GM11168 (cell line): ENCODE data around the gene AKAP13.

Source experiments
- in situ Hi-C: fragments of 300-500 bp; cut with MboI; formaldehyde crosslinking; loops from one replicate; pipeline ENCODE4 v1.12.0; 2022; ENCODE audit warnings: low sequenced_read_pairs; ENCODE audit not compliant: unreplicated experiment

Gene AKAP13

GRCh38 chr15:85706779-85707518 is 326.5 kb downstream of the AKAP13 start:
- in situ Hi-C loops, result no loop called here

GRCh38 chr15:85707519-85708338 is 327.3 kb downstream of the AKAP13 start:
- in situ Hi-C loops, result no loop called here

- in situ Hi-C loops, result no loop called here
Measured at GRCh38 chr15:85708402-85708941, 328.1 kb downstream of the AKAP13 start.

- in situ Hi-C loops, result no loop called here
Measured at GRCh38 chr15:85709250-85709649, 328.8 kb downstream of the AKAP13 start.

GRCh38 chr15:85710340-85710842 is 330.0 kb downstream of the AKAP13 start:
- in situ Hi-C loops, result no loop called here

- in situ Hi-C loops, result no loop called here
Measured at GRCh38 chr15:85711580-85712192, 331.3 kb downstream of the AKAP13 start.

- in situ Hi-C loops, result no loop called here
Measured at GRCh38 chr15:85716261-85716660, 335.9 kb downstream of the AKAP13 start.

- in situ Hi-C loops, result no loop called here
Measured at GRCh38 chr15:85717212-85717611, 336.8 kb downstream of the AKAP13 start.

GRCh38 chr15:85718271-85718971 is 338.0 kb downstream of the AKAP13 start:
- in situ Hi-C loops, result no loop called here

- in situ Hi-C loops, result no loop called here
Measured at GRCh38 chr15:85718981-85719380, 338.6 kb downstream of the AKAP13 start.

GRCh38 chr15:85722374-85723152 is 342.2 kb downstream of the AKAP13 start:
- in situ Hi-C loops, result no loop called here

- in situ Hi-C loops, result no loop called here
Measured at GRCh38 chr15:85723960-85724945, 343.9 kb downstream of the AKAP13 start.

GRCh38 chr15:85725019-85725418 is 344.6 kb downstream of the AKAP13 start:
- in situ Hi-C loops, result no loop called here

- in situ Hi-C loops, result no loop called here
Measured at GRCh38 chr15:85725564-85725963, 345.2 kb downstream of the AKAP13 start.

- in situ Hi-C loops, result no loop called here
Measured at GRCh38 chr15:85726454-85726853, 346.1 kb downstream of the AKAP13 start.

- in situ Hi-C loops, result no loop called here
Measured at GRCh38 chr15:85727068-85727467, 346.7 kb downstream of the AKAP13 start.

- in situ Hi-C loops, result loop anchor here (10.0 kb wide), 1 partner anchor 105 kb away; no protein-coding TSS in a partner anchor
Measured at GRCh38 chr15:85730001-85730820, 349.8 kb downstream of the AKAP13 start.
